ENCODE measurements around the gene TEKTIP1.
"Not testable (repeated sequence)": the region's sequence is repeated elsewhere in the genome, so short reads cannot be mapped to it uniquely, and the experiment has no call there.

Gene TEKTIP1

DNA sequence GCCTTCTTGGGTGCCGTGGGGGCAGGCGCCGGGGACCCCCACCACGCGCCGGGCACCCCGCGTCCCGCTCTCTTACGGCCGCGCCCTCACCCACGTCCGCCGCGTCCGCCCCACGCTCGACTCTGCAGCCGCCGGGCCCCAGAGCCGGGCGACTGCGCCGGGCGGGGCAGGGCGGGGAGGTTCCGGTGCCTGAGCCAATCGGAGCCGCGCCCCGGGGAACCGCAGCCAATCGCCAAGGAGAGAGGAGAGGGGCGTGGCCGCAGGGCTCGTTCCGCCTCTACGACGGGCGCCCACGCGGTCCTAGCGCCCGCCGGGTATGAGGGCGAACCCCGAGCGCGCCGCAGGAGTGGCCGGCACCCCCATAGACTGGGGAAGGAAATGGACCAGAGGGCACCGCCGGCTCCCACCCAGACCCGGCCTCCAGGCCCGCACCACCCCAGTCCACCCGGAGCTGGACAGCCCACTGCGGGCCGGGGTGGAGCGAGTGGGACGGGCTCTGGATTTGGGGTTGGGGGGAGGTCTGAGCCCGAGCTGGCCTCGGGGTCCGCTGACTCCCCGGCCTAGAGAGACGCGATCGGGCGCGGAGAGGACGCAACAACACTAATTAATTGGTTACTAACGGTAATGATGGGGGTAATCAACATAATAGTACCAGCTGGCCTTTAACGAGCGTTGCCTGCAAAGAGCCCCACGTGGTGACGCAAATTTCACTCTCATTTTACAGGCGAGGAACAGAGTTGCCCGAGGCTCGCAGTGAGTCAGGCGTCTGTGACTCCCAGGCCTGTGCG, 18.7 kb downstream of the TEKTIP1 start, which contains the start of gene MFSD12:
MFSD12 (minus strand) TSS at position 126 of the 788 bp plus-strand sequence. CDS start 183 bp downstream, outside the sequence.
- peak; percentile 90 for DNase-seq (ENCODE audit: low read depth)

DNA sequence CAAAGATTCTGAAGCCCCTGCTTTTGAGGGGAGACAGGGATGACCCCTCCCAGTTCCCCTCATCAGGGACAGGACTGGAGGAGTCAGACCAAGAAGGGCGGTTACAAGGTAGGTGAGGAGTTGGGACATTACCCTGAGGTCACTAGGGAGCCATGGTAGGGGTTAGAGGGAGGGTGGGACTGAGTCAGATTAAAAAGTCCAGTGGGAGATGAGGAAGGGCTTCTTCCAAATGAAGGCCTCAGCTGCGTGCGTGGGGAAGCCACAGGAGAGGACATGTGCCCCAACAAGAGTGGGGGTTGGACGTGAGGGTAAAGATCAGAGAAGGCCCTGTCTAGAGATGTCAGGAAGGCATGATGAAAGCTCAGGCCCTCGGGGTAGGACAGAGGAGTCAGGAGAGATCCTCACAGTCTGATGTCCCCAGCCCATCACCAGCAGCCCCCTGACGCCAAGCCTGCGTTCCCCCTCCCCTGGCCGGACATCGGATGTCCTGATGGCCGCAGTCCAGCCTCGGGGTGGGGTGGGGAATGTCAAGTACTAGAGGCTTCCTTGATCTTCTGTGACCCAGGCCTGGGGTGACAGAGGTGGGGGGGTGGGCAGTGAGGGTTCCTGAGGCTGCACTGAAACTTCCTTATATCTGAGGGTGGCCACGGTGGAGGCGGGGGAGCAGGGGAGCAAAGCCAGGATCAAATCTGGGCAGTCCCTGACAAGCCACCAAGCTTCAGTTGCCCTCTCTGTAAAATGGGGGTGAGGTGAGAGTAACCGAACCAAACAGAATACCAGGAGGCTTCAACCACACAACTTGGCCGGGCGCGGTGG, 24.9 kb downstream of the TEKTIP1 start:
- DNase-seq (ENCODE audit: low read depth) = no peak

DNA sequence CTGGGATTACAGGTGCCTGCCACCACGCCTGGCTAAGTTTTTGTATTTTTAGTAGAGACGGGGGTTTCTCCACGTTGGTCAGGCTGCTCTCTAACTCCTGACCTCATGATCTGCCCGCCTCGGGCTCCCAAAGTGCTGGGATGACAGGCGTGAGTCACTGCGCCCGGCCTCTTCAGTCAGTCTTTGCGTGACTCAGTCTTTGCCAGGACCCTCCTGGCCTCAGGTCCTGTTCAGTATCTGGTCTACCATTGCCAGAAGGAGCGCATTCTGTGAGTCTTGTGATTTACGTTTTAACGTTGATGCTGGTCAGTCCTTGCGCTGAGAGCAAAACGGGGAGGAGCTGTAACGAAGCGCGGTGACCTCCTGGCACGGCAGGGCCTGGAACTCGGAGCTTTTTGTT, 26.2 kb downstream of the TEKTIP1 start:
- DNase-seq (ENCODE audit: low read depth) = no peak

DNA sequence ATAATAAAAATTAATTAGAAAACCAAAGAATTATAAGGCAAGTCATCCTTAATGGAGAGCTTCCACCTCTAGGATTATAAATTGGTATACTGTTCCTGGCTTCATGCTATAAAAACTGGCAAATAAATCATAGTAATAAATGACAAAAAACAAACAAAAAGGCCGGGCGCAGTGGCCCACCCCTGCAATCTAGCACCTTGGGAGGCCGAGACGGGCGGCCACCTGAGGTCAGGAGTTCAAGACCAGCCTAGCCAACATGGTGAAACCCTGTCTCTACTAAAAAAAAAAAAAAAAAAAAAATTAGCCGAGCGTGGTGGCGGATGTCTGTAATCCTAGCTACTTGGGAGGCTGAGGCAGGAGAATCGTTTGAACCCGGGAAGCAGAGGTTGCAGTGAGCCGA, 31.1 kb downstream of the TEKTIP1 start:
- DNase-seq (ENCODE audit: low read depth) = not testable (repeated sequence)

DNA sequence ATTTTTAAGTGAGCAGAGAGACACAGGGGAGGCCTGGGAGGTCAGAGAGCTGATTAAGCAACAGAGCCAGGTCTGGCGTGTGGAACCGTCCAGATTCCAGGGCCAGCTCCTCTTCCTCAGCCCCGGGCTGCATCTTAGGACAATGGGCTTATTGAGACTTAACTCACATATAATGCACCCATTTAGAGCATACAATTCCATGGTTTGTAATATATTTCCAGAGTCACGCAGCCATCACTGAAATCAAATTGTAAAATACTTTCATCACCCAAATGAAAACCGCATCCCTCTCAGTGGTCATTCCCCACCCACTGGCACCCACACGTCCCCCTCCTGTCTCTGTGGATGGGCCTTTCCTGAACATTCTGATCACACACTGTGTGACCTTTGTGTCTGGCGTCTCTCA, 31.6 kb downstream of the TEKTIP1 start:
- no peak for DNase-seq (ENCODE audit: low read depth)

DNA sequence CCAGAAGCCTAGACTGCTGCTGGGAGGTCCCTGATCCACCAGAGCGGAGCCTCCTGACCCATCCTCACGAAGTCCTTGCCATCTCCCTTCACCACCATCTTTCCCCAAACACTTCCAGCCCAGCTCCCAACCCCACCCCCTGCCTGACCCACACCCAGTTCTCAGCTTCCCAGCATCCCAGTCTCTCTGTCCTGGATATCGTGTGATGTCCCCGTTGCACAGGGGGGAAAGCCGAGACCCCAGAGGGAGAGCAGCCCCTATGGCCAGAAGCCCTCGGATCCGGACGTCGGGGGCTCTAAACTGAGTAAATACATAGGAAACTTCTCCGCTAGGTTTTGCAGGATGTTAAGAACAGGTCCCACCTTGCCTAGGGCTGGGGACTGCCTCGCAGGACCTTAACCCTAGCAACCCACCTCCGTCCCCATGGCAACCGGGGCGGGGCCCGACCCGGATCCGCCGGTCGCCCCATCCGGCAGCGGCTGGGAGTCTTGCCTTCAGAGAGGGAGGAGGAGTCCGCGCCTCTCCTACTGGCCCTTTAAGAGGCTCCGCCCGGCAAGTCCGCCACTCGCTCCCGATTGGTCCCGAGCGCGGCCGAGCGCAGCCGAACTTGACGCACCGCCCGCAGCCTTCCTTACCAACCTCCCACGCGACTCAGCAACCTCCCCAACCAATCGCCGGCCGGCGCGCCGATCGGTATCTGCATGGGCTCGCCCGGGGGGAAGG, 33.3 kb downstream of the TEKTIP1 start:
- DNase-seq (ENCODE audit: low read depth) = peak; percentile 99

DNA sequence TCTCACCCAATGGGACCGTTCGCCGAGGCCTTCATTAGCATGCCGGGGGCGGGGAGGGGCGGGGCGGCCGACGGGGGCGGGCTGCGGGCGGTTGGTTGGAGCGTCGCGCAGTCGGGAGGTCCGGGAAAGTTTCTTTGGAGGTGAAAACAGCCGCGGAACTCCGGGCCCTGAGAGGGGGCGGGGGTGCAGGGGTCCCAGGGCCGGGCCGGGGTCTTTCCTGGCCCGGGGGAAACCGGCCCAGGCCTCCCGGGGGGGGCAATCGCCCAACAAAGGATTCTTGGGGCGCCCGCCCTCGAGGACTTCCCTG, 33.8 kb downstream of the TEKTIP1 start, which contains the start of gene HMG20B:
HMG20B (plus strand) TSS at position 90 of the 307 bp plus-strand sequence. CDS start 366 bp downstream, outside the sequence.
- no peak for DNase-seq (ENCODE audit: low read depth)

DNA sequence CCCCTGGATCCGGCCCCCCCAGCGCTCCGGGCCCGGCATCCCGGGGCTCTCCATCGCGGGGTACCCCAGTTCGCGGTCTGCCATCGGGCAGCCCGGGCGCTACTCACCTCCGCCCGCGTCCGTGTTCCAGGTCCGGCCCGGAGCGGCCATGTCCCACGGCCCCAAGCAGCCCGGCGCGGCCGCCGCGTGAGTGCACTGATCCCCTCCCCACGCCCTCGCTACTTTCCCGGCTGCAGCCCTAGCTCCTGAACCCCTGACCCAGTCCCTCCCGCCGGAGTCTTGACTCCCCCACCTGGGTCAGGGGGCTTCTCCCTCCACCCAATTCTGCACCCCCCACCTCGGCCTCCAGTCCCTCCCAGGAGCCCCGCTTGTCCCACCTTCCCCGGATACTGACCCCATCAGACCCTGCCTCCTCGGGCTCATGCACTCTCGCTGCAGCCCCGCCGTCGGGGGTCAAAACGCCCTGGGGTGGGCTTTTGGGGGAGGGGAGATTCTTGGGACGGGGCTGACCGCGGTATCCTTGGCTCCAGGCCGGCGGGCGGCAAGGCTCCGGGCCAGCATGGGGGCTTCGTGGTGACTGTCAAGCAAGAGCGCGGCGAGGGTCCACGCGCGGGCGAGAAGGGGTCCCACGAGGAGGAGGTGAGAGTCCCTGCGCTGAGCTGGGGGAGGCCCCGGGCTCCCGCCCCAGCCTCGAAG, 34.3 kb downstream of the TEKTIP1 start:
- DNase-seq (ENCODE audit: low read depth) = no peak

DNA sequence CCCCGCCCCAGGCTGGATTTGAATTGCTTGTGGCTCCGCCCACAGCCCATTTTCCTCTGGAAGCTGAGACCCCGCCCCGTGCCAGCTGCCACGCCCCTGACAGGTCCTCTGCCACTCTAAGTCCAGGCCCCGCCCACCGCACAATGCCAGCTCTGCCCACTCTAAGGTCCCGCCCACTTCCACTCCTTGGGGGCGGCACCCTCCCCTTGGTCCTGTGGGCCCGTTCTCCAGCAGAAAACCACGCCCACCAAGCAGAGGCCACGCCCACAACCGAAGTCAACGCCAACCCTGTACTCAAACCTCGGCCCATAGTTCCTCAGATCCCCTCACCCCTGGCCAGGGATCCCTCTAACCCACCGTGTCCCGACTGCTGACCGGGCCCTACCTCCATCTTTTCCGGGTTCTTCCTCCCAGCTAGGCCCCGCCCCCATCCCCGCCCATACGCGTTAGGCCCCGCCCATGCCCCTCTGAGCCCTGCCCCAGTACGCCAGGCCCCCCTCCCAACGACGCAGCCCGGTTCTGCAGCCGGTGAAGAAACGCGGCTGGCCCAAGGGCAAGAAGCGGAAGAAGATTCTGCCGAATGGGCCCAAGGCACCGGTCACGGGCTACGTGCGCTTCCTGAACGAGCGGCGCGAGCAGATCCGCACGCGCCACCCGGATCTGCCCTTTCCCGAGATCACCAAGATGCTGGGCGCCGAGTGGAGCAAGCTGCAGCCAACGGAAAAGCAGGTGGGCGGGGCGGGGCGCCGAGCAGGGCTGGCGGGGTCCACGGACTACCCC, 35.1 kb downstream of the TEKTIP1 start:
- DNase-seq (ENCODE audit: low read depth) = peak; percentile 72

DNA sequence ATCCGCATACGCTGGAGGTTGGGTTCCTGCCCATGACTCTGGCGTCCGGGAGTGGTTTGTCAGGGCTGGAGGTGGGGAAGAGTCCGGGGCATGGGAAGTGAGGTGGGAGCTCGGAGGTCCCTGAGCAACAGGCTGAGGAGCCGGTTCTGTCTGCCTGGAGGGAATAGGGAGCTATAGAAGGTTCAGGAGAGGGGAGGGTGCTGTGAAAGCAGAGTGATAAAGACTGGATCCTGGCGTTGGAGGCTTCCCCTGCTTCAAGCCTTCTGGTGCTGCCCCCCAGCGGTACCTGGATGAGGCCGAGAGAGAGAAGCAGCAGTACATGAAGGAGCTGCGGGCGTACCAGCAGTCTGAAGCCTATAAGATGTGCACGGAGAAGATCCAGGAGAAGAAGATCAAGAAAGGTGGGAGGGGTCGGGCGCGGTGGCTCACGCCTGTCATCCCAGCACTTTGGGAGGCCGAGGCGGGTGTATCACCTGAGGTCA, 36.3 kb downstream of the TEKTIP1 start:
- DNase-seq (ENCODE audit: low read depth) = no peak

DNA sequence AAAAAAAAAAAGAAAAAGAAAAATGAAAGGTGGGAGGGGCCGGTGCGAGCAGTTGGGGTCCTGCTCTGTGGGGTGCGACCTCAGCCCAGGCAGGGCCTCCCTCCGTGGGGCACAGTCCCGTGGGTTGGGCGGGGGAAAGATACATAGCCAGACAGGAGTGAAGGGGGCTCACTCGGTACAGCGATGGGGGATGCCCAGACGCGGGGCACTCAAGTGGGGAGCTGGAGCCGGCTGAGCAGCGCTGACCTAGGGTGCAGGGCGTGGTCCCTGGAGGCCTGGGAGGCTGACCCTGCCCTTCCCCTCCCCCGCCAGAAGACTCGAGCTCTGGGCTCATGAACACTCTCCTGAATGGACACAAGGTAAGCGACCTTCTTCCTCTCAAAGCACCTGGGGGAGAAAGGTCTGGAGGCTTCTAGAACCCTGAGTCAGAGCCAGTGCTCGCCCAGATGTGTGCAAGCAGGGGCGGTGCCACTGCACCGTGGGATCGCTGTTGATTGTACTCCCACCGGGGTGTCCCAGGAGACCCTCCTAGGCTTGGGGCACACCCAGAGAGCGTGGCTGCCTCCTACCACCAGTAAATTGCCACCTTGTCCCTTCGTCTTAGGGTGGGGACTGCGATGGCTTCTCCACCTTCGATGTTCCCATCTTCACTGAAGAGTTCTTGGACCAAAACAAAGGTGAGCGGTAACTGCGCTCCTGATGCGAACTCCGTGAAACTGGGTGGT, 37.1 kb downstream of the TEKTIP1 start:
- no peak for DNase-seq (ENCODE audit: low read depth)

DNA sequence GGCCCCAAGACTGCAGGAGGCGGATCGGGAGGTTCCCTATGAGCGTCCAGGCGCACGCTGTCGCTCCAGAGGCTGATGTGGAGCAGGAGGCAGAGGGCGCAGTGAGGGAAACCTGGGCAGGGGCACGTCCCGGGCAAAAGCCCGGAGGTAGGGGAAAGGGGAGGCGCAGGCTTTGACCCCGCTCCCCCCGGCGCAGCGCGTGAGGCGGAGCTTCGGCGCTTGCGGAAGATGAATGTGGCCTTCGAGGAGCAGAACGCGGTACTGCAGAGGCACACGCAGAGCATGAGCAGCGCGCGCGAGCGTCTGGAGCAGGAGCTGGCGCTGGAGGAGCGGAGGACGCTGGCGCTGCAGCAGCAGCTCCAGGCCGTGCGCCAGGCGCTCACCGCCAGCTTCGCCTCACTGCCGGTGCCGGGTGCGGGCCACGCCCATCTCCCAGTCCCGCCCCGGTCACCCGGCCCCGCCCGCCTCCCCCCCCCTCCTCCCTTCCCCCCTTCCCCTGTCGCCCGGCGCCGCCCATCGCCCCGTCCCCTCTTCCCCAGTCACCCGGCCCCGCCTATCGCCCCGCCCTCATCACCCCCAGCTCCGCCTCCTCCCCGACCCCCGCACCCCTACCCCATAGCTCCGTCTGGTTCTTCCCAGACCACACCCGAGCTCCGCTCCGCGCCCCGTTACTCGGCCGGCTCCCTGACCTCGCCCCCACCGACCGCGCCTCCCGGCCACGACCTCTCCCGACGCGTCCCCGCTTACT, 37.9 kb downstream of the TEKTIP1 start:
- DNase-seq (ENCODE audit: low read depth) = no peak

DNA sequence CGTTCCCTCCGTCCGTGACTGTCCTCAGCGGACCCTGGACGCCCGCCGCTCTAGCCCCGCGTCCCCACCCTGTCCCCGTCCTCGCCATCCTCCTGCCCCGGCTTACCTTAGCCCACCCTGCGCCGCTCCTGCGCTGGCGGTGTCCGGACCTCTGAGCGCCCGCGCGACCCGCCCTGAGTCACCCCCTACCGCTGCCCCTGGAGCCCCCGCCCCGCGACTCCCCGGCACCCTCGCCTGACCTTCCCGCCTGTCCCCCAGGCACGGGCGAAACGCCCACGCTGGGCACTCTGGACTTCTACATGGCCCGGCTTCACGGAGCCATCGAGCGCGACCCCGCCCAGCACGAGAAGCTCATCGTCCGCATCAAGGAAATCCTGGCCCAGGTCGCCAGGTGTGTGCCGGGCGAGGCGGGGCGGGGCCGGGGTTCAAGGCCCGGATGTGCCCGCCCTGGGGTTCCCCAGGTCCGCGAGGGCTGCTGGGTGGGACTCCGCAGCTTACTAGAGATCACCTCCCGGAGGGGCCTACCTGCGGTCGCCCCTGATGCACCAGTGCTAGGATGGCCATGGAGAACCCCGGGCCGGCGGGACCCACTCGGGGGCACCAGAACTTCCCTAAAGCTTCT, 38.9 kb downstream of the TEKTIP1 start:
- no peak for DNase-seq (ENCODE audit: low read depth)

DNA sequence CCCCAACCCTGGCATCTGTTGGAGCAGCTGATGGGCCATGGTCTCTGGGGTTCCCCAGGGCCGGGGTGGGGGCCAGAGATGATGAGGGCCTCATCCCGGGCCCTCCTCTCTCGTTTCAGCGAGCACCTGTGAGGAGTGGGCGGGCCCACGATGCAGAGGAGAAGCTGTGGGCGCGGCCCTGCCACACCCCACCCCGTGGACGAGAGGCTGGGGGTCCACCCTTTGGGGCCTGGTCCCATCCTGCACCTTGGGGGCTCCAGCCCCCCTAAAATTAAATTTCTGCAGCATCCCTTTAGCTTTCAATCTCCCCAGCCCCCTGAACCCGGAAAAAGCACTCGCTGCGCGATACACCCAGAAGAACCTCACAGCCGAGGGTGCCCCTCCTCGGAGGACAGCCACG, 39.4 kb downstream of the TEKTIP1 start:
- DNase-seq (ENCODE audit: low read depth) = no peak

DNA sequence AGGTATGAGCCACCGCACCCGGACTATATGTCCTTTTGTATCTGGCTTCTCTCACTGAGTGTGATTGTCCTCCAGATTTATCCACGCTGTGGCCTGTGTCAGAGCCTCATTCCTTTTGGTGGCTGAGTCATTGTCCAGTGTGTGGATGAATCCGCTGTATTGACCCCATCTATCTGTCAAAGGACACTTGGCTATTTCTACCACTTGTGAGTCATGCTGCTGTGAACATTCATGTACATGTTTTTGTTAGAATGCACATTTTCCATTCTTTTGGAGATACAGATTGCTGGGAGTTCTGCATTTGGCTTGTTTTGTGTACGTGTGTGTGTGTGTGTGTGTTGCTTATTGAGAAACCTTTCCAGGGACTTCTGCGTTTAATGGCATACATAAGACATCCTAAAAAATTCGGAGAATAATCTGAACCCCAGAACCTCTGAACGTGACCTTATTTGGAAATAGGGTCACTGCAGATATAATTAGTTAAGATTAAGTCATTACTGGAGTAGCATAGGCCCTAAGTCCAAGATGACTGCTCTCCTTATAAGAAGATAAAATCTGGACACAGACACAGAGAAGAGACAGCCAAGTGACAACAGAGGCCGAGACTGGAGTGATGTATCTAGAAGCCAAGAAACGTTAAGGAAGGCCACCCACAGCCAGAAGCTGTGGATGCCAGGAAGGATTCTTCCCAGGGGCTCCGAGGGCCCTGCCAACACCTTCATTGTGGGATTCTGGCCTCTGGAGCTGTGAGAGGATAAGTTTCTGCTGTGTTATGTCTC, 41.4 kb downstream of the TEKTIP1 start:
- DNase-seq (ENCODE audit: low read depth) = no peak

DNA sequence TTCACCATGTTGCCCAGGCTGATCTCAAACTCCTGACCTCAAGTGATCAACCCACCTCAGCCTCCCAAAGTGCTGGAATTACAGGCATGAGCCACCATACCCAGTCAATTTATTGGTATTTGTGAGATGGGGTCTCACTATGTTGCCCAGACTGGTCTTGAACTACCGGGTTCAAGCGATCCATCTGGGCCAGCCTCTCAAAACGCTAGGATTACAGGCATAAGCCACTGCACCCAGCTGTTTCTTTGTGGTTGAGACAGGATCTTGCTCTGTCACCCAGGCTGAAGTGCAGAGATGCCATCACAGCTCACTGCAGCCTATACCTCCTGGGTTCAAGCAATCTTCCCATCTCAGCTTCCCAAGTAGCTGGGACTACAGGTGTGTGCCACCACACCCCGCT, 42.8 kb downstream of the TEKTIP1 start:
- not testable (repeated sequence) for DNase-seq (ENCODE audit: low read depth)

DNA sequence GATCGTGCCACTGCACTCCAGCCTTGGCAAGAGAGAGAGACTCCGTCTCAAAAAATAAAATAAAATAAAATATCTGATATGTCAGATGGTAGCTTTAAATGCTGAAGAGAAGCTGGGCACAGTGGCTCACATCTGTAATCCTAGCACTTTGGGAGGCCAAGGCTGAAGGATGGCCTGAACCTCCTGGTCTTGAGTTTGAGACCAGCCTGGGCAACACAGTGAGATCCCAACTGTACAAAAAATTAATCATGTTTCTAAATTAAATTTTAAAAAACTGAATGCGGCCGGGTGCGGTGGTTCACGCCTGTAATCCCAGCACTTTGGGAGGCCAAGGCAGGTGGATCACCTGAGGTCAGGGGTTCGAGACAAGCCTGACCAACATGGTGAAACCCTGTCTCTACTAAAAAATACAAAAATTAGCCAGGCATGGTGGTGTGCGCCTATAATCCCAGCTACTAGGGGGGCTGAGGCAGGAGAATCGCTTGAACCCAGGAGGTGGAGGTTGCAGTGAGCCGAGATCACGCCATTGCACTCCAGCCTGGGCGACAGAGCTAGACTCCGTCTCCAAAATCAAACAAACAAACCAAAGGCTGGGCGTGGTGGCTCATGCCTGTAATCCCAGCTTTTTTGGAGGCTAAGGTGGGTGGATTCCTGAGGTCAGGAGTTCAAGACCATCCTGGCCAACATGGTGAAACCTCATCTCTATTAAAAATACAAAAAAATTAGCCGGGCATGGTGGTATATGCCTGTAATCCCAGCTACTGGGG, 45.2 kb downstream of the TEKTIP1 start:
- DNase-seq (ENCODE audit: low read depth) = not testable (repeated sequence)

Measured in T follicular helper cell (primary cell).